Neural cell (in vitro differentiated cells): Measurements from ENCODE around the gene RAB3B. TPM values are rescaled to one million over a fixed set of nuclear protein-coding genes. Genes with fewer than 3 reads are reported as not detected.

Experiments
- H2AFZ ChIP-seq: fragments of 200-600, 300-800 bp; sonication (generic), shearing (Covaris generic); 2 replicates; pipeline ENCODE4 v1.6.0; 2014; ENCODE audit warnings: low read depth, mild to moderate bottlenecking, antibody characterized with exemption, low read length, moderate library complexity
- H3F3A ChIP-seq: fragments of 200-600 bp; shearing (Covaris generic); 2 replicates; pipeline ENCODE4 v1.6.1; 2016; ENCODE audit warnings: mild to moderate bottlenecking, moderate library complexity, mixed read lengths, antibody characterized with exemption, low read length; ENCODE audit not compliant: insufficient read depth, poor library complexity, severe bottlenecking
- H3K27ac ChIP-seq: fragments of 200-600, 300-800 bp; sonication (generic), shearing (Covaris generic); 2 replicates; pipeline ENCODE4 v1.5.1; 2014; ENCODE audit warnings: mild to moderate bottlenecking, low read length, moderate library complexity
- H3K27me3 ChIP-seq: fragments of 300-800, 200-600 bp; sonication (generic), shearing (Covaris generic); 2 replicates; pipeline ENCODE4 v1.6.0; 2014; ENCODE audit warnings: mild to moderate bottlenecking, low read depth, low read length, moderate library complexity; ENCODE audit not compliant: insufficient read depth
- H3K36me3 ChIP-seq: fragments of 300-800, 200-600 bp; sonication (generic), shearing (Covaris generic); 2 replicates; pipeline ENCODE4 v1.5.1; 2014; ENCODE audit warnings: mild to moderate bottlenecking, antibody characterized with exemption, low read length, moderate library complexity; ENCODE audit not compliant: insufficient read depth
- H3K4me2 ChIP-seq: fragments of 300-800, 200-600 bp; sonication (generic), shearing (Covaris generic); 2 replicates; pipeline ENCODE4 v1.6.0; 2014; ENCODE audit warnings: mild to moderate bottlenecking, low read length
- H3K4me3 ChIP-seq: fragments of 300-800, 200-600 bp; sonication (generic), shearing (Covaris generic); 2 replicates; pipeline ENCODE4 v1.5.1; 2014; ENCODE audit warnings: mild to moderate bottlenecking, low read length, moderate library complexity
- H3K79me2 ChIP-seq: fragments of 200-600 bp; shearing (Covaris generic); replicated peaks from 2 replicates; pipeline ENCODE4 v1.6.0; 2014; ENCODE audit warnings: mild to moderate bottlenecking, low read length, moderate library complexity; ENCODE audit not compliant: insufficient read depth
- H3K9ac ChIP-seq: fragments of 300-800, 200-600 bp; sonication (generic), shearing (Covaris generic); 2 replicates; pipeline ENCODE4 v1.6.1; 2016; ENCODE audit warnings: mild to moderate bottlenecking, low read length, mixed read lengths
- H3K9me2 ChIP-seq: fragments of 200-600 bp; shearing (Covaris generic); 2 replicates; pipeline ENCODE4 v1.6.1; 2016; ENCODE audit warnings: mild to moderate bottlenecking, low read length, mixed read lengths; ENCODE audit not compliant: insufficient read depth
- H3K9me3 ChIP-seq: fragments of 200-600, 300-800 bp; sonication (generic), shearing (Covaris generic); 2 replicates; pipeline ENCODE4 v1.6.1; 2016; ENCODE audit warnings: mild to moderate bottlenecking, mixed run types, low read length, moderate library complexity, mixed read lengths
- H4K20me1 ChIP-seq: fragments of 200-600 bp; shearing (Covaris generic); 2 replicates; pipeline ENCODE4 v1.6.1; 2016; ENCODE audit warnings: mild to moderate bottlenecking, mixed run types; ENCODE audit not compliant: insufficient read depth
- CTCF ChIP-seq: fragments of 450-650 bp; IDR thresholded peaks from 2 replicates; pipeline ENCODE4 v1.5.1; 2014; ENCODE audit warnings: antibody characterized with exemption, mild to moderate bottlenecking, moderate library complexity; ENCODE audit not compliant: poor library complexity, severe bottlenecking
- EP300 ChIP-seq: fragments of 450-650 bp; conservative IDR thresholded peaks from 2 replicates; pipeline ENCODE4 v1.6.1; 2014; ENCODE audit warnings: antibody characterized with exemption, mild to moderate bottlenecking, moderate library complexity; ENCODE audit not compliant: poor library complexity, severe bottlenecking
- EZH2 ChIP-seq: fragments of 200-600, 300-800 bp; shearing (Covaris generic), sonication (generic); IDR thresholded peaks from 2 replicates; pipeline ENCODE4 v1.6.1; 2014; ENCODE audit warnings: antibody characterized with exemption, low read length, borderline replicate concordance, mild to moderate bottlenecking; ENCODE audit not compliant: insufficient read depth, poor library complexity, severe bottlenecking
- MXI1 ChIP-seq: fragments of 450-650 bp; conservative IDR thresholded peaks from 2 replicates; pipeline ENCODE4 v1.6.1; 2014; ENCODE audit warnings: antibody characterized with exemption, mild to moderate bottlenecking; ENCODE audit not compliant: poor library complexity, severe bottlenecking
- POLR2AphosphoS5 ChIP-seq: IDR thresholded peaks from 2 replicates; pipeline ENCODE4 v1.6.1; 2012
- RAD21 ChIP-seq: fragments of 450-650 bp; conservative IDR thresholded peaks from 2 replicates; pipeline ENCODE4 v1.6.1; 2014; ENCODE audit warnings: antibody characterized with exemption, mild to moderate bottlenecking, moderate library complexity
- REST ChIP-seq: IDR thresholded peaks from 2 replicates; pipeline ENCODE4 v1.6.1; 2012; ENCODE audit warnings: borderline replicate concordance
- SMC3 ChIP-seq: fragments of 450-650 bp; conservative IDR thresholded peaks from 2 replicates; pipeline ENCODE4 v1.6.1; 2014; ENCODE audit warnings: antibody characterized with exemption, mild to moderate bottlenecking, moderate library complexity; ENCODE audit not compliant: poor library complexity
- TAF1 ChIP-seq: IDR thresholded peaks from 2 replicates; pipeline ENCODE4 v1.6.1; 2012; ENCODE audit warnings: low read depth
- polyA plus RNA-seq: library from polyadenylated mRNA; depleted of rRNA; stranded (reverse); fragments of >200 nt; gene quantifications from 2 replicates; pipeline ENCODE4 v1.2.3, GENCODE V29; 2014

The RAB3B gene
- polyA plus RNA-seq, 1 donor from 2014 or later, result 15.0 TPM

- no peaks in the 10 kb centered on the region for H3K36me3 ChIP-seq
- no peak overlapping the region for H3K27ac ChIP-seq
- TF ChIP-seq EP300, result no peak
- H3K27me3 ChIP-seq, result no peaks in the 10 kb centered on the region
- H3K4me3 ChIP-seq, result no peak overlapping the region
- H2AFZ ChIP-seq, result no peak overlapping the region
- no peaks in the 10 kb centered on the region for H4K20me1 ChIP-seq
- H3K4me2 ChIP-seq, result no peak overlapping the region
- H3K79me2 ChIP-seq, result no peaks in the 10 kb centered on the region
- no peaks in the 10 kb centered on the region for H3K9me2 ChIP-seq
- H3K9ac ChIP-seq, result no peak overlapping the region
- H3F3A ChIP-seq, result no peaks in the 10 kb centered on the region
- no peaks in the 10 kb centered on the region for H3K9me3 ChIP-seq
Observed at GRCh38 chr1:51919684-51920083, 70.8 kb downstream of the RAB3B start.

GRCh38 chr1:51916587-51917405, 73.7 kb downstream of the RAB3B start:
- no peak overlapping the region for H3K4me2 ChIP-seq
- no peak overlapping the region for H3K9ac ChIP-seq
- no peaks in the 10 kb centered on the region for H3K27me3 ChIP-seq
- no peaks in the 10 kb centered on the region for H3K36me3 ChIP-seq
- TF ChIP-seq RAD21 (no peak), CTCF (no peak), TAF1 (no peak), EP300 (no peak), POLR2AphosphoS5 (no peak), SMC3 (no peak), REST (no peak), MXI1 (no peak), EZH2 (no peak)
- no peaks in the 10 kb centered on the region for H3K79me2 ChIP-seq
- no peaks in the 10 kb centered on the region for H3F3A ChIP-seq
- H3K4me3 ChIP-seq, result no peak overlapping the region
- no peak overlapping the region for H2AFZ ChIP-seq
- no peaks in the 10 kb centered on the region for H3K9me2 ChIP-seq
- no peaks in the 10 kb centered on the region for H4K20me1 ChIP-seq
- no peaks in the 10 kb centered on the region for H3K9me3 ChIP-seq
- H3K27ac ChIP-seq, result peak overlapping the region; percentile 6
